ENCODE data around the gene NRXN3. TPM values are rescaled to one million over a fixed set of nuclear protein-coding genes. Genes with fewer than 3 reads are reported as not detected.

NRXN3 gene
- total and polyA plus RNA-seq, 4 donors, result 21.9 to 73.4 (median 65.7) TPM

DNA sequence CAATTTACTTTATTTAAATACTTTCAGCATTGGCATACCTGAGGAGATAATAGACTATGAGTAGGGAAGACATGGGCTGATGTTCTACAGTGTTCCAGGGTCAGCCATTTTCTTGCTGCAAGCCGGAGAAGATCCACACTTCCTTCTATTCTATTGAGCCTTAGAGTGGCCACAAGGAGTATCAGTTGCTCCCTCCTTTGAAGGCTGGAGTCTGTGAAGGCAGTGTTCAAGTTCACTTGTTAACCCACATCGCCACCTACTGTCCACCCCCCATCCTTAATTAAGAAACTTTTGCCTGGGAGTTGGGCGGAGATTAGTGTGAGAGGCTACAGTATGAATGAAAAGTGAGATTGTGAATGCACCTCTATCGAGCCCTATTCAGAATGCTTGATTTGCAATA, 666.6 kb downstream of the NRXN3 start:
- Histone ChIP-seq H3K36me3 (ENCODE audit: control insufficient read depth, insufficient read depth, low read length) (no peaks in the 10 kb centered on the region), H3K4me3 (ENCODE audit: low read depth, low read length) (no peak overlapping the region), H3K9me3 (ENCODE audit: control insufficient read depth, insufficient read depth, low read length) (no peaks in the 10 kb centered on the region), H3K27ac (ENCODE audit: low read depth, low read length) (no peak overlapping the region), H3K4me1 (ENCODE audit: control insufficient read depth, insufficient read depth, low read length) (no peaks in the 10 kb centered on the region), H3K27me3 (ENCODE audit: control insufficient read depth, insufficient read depth, low read length) (no peaks in the 10 kb centered on the region)
- DNase-seq (ENCODE audit: low read depth in 4 of 6, low spot score in 6 of 6), result peak; percentile 21 to 93 (median 64)
- no CpG with 5 or more reads among the region's 4 CpGs for WGBS (ENCODE audit: insufficient coverage)

DNA sequence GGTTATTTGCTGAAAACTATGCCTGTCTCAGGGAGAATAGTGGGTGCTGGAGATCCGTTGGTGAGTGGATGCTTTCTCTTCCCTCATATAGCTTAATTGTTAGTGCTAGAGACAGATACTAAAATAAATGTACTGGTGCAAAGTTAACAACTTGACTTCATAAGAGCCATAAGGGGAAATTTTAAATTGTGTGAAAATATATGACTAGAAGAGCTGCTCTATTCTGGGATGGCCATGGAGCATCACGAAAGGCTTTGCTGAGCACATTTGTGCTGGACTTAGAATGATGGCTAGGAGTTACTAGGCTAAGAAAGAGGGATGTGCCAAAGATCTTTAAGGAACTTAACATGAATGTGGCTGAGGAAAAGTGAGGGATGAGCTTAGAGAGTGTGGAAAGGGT, 668.8 kb downstream of the NRXN3 start:
- Histone ChIP-seq H3K9me3 (ENCODE audit: control insufficient read depth, insufficient read depth, low read length) (no peaks in the 10 kb centered on the region), H3K36me3 (ENCODE audit: control insufficient read depth, insufficient read depth, low read length) (no peaks in the 10 kb centered on the region), H3K27ac (ENCODE audit: low read depth, low read length) (no peak overlapping the region), H3K4me1 (ENCODE audit: control insufficient read depth, insufficient read depth, low read length) (no peaks in the 10 kb centered on the region), H3K4me3 (ENCODE audit: low read depth, low read length) (no peak overlapping the region), H3K27me3 (ENCODE audit: control insufficient read depth, insufficient read depth, low read length) (no peaks in the 10 kb centered on the region)
- no peak for DNase-seq (ENCODE audit: low read depth in 4 of 6, low spot score in 6 of 6)
- 100% methylated on average over 1 of the region's 2 CpGs for whole genome bisulfite sequencing (ENCODE audit: insufficient coverage)

DNA sequence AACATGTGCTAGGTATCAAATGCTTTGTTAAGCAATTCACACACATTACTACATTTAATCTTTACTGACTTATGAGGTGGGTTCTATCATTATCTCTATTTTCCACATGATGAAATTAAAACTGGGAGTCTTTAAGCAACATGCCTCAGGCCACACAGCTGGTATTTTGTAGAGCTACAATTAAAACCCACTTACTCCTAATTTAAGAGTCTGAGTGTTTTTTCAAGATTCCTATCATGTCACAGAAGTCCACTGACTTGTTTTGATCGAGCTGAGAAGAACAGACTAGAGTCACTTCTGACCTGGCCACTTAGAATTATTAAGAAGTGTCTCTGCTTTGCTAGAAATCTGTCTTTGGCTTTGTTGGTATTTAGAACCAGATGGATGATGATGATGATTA, 670.7 kb downstream of the NRXN3 start:
- Histone ChIP-seq H3K27me3 (ENCODE audit: control insufficient read depth, insufficient read depth, low read length) (no peaks in the 10 kb centered on the region), H3K36me3 (ENCODE audit: control insufficient read depth, insufficient read depth, low read length) (no peaks in the 10 kb centered on the region), H3K27ac (ENCODE audit: low read depth, low read length) (no peak overlapping the region), H3K9me3 (ENCODE audit: control insufficient read depth, insufficient read depth, low read length) (no peaks in the 10 kb centered on the region), H3K4me3 (ENCODE audit: low read depth, low read length) (no peak overlapping the region), H3K4me1 (ENCODE audit: control insufficient read depth, insufficient read depth, low read length) (no peaks in the 10 kb centered on the region)
- DNase-seq (ENCODE audit: low read depth in 4 of 6, low spot score in 6 of 6), result peak in 1 of 6 donors; percentile 48
- no CpG with 5 or more reads among the region's 1 CpG for WGBS (ENCODE audit: insufficient coverage)

DNA sequence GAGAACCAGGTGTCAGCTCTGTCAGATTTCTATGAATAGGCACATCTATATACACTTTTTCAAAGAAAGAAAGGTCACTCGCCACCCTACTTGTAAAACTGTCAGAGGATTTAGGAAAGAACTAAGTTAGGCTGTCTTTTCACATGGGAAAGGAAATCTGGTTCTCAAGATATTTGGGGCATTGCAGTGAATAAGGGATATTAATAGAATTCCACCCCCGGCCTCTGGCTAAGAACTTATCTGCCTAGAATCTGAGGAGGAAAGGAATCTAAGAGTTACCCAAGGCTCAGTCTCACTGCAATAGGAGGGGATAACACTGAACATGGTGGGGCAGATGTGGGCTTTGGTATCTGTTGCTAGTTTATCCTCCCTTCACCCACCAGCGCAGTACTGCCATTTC, 677.6 kb downstream of the NRXN3 start:
- Histone ChIP-seq H3K27ac (ENCODE audit: low read depth, low read length) (no peak overlapping the region), H3K4me3 (ENCODE audit: low read depth, low read length) (no peak overlapping the region), H3K9me3 (ENCODE audit: control insufficient read depth, insufficient read depth, low read length) (no peaks in the 10 kb centered on the region), H3K36me3 (ENCODE audit: control insufficient read depth, insufficient read depth, low read length) (no peaks in the 10 kb centered on the region), H3K27me3 (ENCODE audit: control insufficient read depth, insufficient read depth, low read length) (no peaks in the 10 kb centered on the region), H3K4me1 (ENCODE audit: control insufficient read depth, insufficient read depth, low read length) (no peaks in the 10 kb centered on the region)
- no CpG with 5 or more reads among the region's 3 CpGs for WGBS (ENCODE audit: insufficient coverage)
- DNase-seq (ENCODE audit: low read depth in 4 of 6, low spot score in 6 of 6), result no peak

DNA sequence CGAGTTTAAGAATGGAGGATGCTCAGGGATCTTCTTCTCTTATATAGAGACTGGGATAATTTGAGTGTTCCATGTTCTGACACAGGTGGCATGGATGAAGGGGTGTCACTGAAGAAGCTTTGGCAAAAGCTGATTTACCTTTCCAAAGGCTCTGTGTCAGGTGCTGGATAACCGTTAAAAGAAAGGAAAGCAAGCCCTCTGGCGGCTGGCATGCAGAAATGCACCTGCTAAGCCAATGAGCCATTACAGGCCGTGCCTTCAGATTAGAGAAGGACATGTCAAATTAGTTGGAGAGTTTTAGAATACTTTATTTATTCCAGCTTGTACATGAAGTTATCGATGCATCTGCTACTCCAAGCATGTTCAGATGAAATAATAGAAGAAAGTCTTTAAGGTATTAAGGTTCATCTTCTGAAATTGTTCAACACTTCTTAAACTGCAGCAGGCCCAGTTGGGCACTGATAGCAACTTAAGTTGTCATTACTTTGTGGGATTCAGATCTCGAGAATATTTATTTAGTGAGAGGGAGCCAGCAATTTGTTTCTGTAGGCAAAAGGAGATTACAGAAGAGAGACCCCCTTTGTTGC, 678.2 kb downstream of the NRXN3 start:
- no peaks in the 10 kb centered on the region for H3K36me3 ChIP-seq (ENCODE audit: control insufficient read depth, insufficient read depth, low read length)
- H3K4me1 ChIP-seq (ENCODE audit: control insufficient read depth, insufficient read depth, low read length), result no peaks in the 10 kb centered on the region
- peak in 3 of 6 donors; percentile 46 to 90 (median 70) for DNase-seq (ENCODE audit: low read depth in 4 of 6, low spot score in 6 of 6)
- H3K27me3 ChIP-seq (ENCODE audit: control insufficient read depth, insufficient read depth, low read length), result no peaks in the 10 kb centered on the region
- no peaks in the 10 kb centered on the region for H3K9me3 ChIP-seq (ENCODE audit: control insufficient read depth, insufficient read depth, low read length)
- no peak overlapping the region for H3K4me3 ChIP-seq (ENCODE audit: low read depth, low read length)
- WGBS (ENCODE audit: insufficient coverage), result 7% methylated on average over 3 of the region's 6 CpGs
- no peak overlapping the region for H3K27ac ChIP-seq (ENCODE audit: low read depth, low read length)

DNA sequence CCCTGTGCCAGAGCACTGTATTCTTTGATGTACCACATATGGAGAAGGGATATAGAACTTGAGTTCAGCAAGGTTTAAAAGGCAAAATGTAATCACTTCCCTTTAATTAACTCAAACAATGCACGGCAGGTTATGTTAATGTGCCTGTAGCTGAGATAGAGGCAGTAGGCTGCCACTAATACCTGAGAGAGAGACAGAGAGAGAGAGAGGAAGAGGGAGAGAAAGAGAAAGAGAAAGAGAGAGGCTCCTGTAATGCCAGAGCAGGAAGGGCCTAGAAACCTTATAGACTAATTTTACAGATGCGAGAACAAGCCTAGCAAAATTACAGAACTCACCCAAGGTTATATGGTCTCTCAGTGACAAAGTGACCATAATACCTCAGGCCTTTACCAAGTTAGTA, 679.8 kb downstream of the NRXN3 start:
- H3K4me3 ChIP-seq (ENCODE audit: low read depth, low read length), result no peak overlapping the region
- no peaks in the 10 kb centered on the region for H3K9me3 ChIP-seq (ENCODE audit: control insufficient read depth, insufficient read depth, low read length)
- no peak for DNase-seq (ENCODE audit: low read depth in 4 of 6, low spot score in 6 of 6)
- WGBS (ENCODE audit: insufficient coverage), result no CpG with 5 or more reads among the region's 2 CpGs
- H3K27me3 ChIP-seq (ENCODE audit: control insufficient read depth, insufficient read depth, low read length), result no peaks in the 10 kb centered on the region
- no peaks in the 10 kb centered on the region for H3K4me1 ChIP-seq (ENCODE audit: control insufficient read depth, insufficient read depth, low read length)
- no peak overlapping the region for H3K27ac ChIP-seq (ENCODE audit: low read depth, low read length)
- H3K36me3 ChIP-seq (ENCODE audit: control insufficient read depth, insufficient read depth, low read length), result no peaks in the 10 kb centered on the region

DNA sequence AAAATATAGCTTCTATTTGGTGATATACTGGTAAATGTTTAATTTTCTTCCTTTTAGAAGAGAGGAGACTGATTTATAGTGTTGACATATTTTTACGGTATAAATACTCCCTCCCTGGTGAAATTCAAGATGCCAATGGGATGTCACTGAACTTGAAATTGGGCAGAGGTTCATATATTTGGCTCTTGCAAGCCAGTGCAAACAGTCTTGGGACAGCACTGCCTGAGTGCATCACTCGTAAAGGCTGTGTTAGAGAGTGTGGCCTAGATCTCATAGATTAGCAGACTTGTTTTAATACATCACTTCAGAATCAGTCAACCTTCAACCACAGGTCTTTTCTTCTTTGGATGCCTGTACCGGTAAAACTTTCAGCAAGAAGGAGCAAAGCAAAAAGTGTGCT, 681.0 kb downstream of the NRXN3 start:
- H3K27ac ChIP-seq (ENCODE audit: low read depth, low read length), result no peak overlapping the region
- no peaks in the 10 kb centered on the region for H3K36me3 ChIP-seq (ENCODE audit: control insufficient read depth, insufficient read depth, low read length)
- H3K4me1 ChIP-seq (ENCODE audit: control insufficient read depth, insufficient read depth, low read length), result no peaks in the 10 kb centered on the region
- H3K27me3 ChIP-seq (ENCODE audit: control insufficient read depth, insufficient read depth, low read length), result no peaks in the 10 kb centered on the region
- H3K9me3 ChIP-seq (ENCODE audit: control insufficient read depth, insufficient read depth, low read length), result no peaks in the 10 kb centered on the region
- DNase-seq (ENCODE audit: low read depth in 4 of 6, low spot score in 6 of 6), result no peak
- WGBS (ENCODE audit: insufficient coverage), result 100% methylated on average over 1 of the region's 3 CpGs
- H3K4me3 ChIP-seq (ENCODE audit: low read depth, low read length), result no peak overlapping the region

DNA sequence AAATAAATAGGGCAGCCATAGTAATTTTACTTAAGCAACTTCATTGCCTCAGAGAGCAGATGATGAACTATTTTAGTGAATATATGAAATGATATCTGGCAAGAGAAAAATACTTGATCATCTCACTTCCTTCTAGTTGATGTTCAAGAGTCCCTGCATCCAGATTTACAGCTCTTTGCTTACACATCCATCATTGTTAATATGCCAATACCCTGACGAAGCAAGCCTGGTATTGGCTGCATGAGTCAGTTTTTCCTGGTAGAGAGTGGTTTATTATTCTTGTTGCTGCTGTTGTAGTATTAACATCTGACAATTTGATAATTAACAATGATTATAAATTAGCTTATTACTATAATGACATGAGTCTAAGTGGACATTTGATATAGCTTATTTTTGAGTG, 681.9 kb downstream of the NRXN3 start:
- no CpG with 5 or more reads among the region's 1 CpG for WGBS (ENCODE audit: insufficient coverage)
- Histone ChIP-seq H3K9me3 (ENCODE audit: control insufficient read depth, insufficient read depth, low read length) (no peaks in the 10 kb centered on the region), H3K27ac (ENCODE audit: low read depth, low read length) (no peak overlapping the region), H3K4me1 (ENCODE audit: control insufficient read depth, insufficient read depth, low read length) (no peaks in the 10 kb centered on the region), H3K27me3 (ENCODE audit: control insufficient read depth, insufficient read depth, low read length) (no peaks in the 10 kb centered on the region), H3K36me3 (ENCODE audit: control insufficient read depth, insufficient read depth, low read length) (no peaks in the 10 kb centered on the region), H3K4me3 (ENCODE audit: low read depth, low read length) (no peak overlapping the region)
- DNase-seq (ENCODE audit: low read depth in 4 of 6, low spot score in 6 of 6), result no peak

DNA sequence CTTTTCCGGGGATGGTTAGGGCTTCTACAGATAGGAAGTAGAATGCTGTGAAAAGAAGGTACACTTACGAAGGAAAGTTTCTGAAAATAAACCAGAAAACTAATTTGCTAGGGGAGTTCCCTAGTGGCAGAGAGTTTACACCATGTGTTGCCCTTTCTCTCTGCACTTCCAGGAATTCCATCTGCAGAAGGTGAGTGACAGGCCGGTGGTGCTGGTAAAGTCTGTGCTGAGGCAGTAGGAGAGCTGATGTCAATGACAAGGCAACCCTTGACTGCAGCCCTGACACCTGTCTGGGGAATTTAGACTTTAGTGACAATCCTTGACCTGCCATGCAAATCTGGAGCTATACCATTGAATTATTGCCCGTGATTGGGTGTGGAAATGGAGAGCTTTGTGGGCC, 687.8 kb downstream of the NRXN3 start:
- 64% methylated on average over 2 of the region's 4 CpGs for WGBS (ENCODE audit: insufficient coverage)
- Histone ChIP-seq H3K27ac (ENCODE audit: low read depth, low read length) (no peak overlapping the region), H3K4me1 (ENCODE audit: control insufficient read depth, insufficient read depth, low read length) (no peaks in the 10 kb centered on the region), H3K27me3 (ENCODE audit: control insufficient read depth, insufficient read depth, low read length) (no peaks in the 10 kb centered on the region), H3K4me3 (ENCODE audit: low read depth, low read length) (no peak overlapping the region), H3K9me3 (ENCODE audit: control insufficient read depth, insufficient read depth, low read length) (no peaks in the 10 kb centered on the region), H3K36me3 (ENCODE audit: control insufficient read depth, insufficient read depth, low read length) (no peaks in the 10 kb centered on the region)
- no peak for DNase-seq (ENCODE audit: low read depth in 4 of 6, low spot score in 6 of 6)

DNA sequence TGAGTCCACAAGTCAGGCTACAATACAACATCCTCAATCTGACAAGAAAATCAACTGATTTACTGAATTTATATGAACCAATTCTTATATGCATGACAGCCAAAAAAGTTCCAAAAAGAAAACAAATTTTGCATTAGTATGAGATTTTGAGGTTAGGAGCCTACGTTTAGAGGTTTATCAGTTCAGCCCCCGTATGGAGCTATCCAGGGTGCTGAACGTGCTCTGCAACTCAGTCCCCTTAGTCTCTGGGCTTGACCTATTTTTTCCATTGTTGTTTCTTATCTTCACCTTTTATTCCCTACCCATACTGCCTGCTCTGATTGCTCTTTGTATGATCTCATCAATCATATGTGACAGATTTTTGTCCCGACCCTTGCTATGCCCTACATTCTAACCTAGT, 693.0 kb downstream of the NRXN3 start:
- Histone ChIP-seq H3K27ac (ENCODE audit: low read depth, low read length) (no peak overlapping the region), H3K4me1 (ENCODE audit: control insufficient read depth, insufficient read depth, low read length) (no peaks in the 10 kb centered on the region), H3K27me3 (ENCODE audit: control insufficient read depth, insufficient read depth, low read length) (no peaks in the 10 kb centered on the region), H3K36me3 (ENCODE audit: control insufficient read depth, insufficient read depth, low read length) (no peaks in the 10 kb centered on the region), H3K9me3 (ENCODE audit: control insufficient read depth, insufficient read depth, low read length) (no peaks in the 10 kb centered on the region), H3K4me3 (ENCODE audit: low read depth, low read length) (no peak overlapping the region)
- peak in 1 of 6 donors; percentile 46 for DNase-seq (ENCODE audit: low read depth in 4 of 6, low spot score in 6 of 6)
- WGBS (ENCODE audit: insufficient coverage), result 7% methylated on average over 3 of the region's 4 CpGs
